GM08714 (cell line): ENCODE measurements around the gene IL22.
"Not testable (repeated sequence)": the region's sequence is repeated elsewhere in the genome, so short reads cannot be mapped to it uniquely, and the experiment has no call there.

Experiments
- H3K4me3 ChIP-seq: fragments of 200-500 bp; sonication (Bioruptor generic); 2 replicates; pipeline ENCODE4 v1.5.1; 2014; ENCODE audit warnings: mild to moderate bottlenecking, low read length, inconsistent platforms
- ZNF274 ChIP-seq: IDR thresholded peaks from 2 replicates; pipeline ENCODE4 v1.6.1; 2012; ENCODE audit warnings: mild to moderate bottlenecking, low read depth, low read length

IL22 gene

GRCh38 chr12:68227356-68227755, 26.0 kb downstream of the IL22 start:
- no peak for TF ChIP-seq ZNF274

GRCh38 chr12:68225576-68226476, 27.6 kb downstream of the IL22 start, which contains the start of gene IL26:
Gene IL26, minus strand, starts transcription at chr12:68225810. Its CDS starts 54 bp downstream, at chr12:68225756.
- no peak within 1 kb of the TSS for H3K4me3 ChIP-seq
- TF ChIP-seq ZNF274 = no peak

More at GRCh38 chr12:68227356-68227755, 26.0 kb downstream of the IL22 start:
- H3K4me3 ChIP-seq = no peak overlapping the region

DNA sequence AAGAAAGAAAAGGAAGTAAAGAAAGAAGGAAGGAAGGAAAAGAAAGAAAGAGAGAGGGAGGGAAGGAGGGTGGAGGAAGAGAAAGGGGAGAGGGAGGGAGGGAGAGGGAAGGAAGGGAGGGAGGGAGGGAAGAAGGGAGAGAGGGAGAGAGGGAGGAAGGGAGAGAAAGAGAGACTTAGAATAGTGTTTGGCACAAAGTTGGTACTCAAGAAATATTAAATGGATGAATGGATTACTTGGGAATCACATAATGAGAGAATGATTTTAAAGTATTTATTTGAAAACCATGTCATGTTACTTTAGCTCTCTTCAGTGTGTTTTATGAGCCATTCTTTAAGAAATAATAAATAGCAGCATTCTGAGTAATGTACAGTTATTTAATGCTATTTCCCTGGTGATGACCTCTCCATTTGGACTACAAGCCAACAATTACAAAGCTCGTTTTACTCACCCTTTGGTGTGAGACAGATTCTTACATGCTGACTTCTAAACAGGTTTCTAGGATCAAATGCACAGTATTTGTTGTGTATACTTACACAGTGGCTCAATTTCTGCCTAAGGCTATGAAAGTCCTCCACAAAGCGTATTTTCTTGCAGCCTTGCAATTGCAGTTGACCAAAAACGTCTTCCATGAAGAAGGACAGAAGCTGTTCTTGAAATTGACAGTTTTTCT, 28.7 kb downstream of the IL22 start:
- TF ChIP-seq ZNF274 = no peak
- H3K4me3 ChIP-seq = no peak overlapping the region

DNA sequence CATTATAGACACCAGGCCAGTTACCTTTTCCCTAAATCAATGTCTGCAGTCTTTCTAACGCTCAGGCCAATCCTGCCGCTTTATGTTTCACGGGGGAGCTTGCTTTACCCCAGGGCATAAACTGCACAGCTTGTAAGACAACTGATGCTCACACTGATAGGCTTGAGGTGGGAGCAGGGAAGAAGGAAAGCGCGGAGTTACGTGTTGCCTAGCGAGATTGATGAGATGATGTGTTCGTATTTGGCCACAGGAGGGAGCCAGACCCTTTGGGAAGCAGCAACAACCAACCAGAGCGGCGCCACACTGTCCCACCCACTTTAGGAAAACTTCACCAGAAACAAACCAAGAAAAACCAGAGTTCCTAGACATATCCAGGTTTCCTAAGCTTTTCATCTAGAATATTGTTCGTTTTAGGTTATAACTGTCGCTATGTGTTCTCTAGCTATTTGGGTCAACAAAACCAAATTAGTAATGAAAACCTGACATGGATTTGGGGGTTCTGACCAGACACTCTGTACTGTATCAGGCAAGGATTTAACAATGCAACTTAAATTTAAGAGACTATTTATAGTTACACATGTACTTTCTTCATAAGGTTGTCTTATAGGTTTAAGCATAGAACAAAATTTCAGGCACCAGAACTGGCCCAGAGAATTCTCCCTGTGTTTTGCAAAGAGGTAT, 30.2 kb downstream of the IL22 start:
- H3K4me3 ChIP-seq = no peak overlapping the region
- TF ChIP-seq ZNF274 = no peak

- no peak overlapping the region for H3K4me3 ChIP-seq
- TF ChIP-seq ZNF274 = no peak
Observed at GRCh38 chr12:68222326-68222725, 31.1 kb downstream of the IL22 start.

- no peak for TF ChIP-seq ZNF274
Observed at GRCh38 chr12:68221497-68221896, 31.9 kb downstream of the IL22 start.

DNA sequence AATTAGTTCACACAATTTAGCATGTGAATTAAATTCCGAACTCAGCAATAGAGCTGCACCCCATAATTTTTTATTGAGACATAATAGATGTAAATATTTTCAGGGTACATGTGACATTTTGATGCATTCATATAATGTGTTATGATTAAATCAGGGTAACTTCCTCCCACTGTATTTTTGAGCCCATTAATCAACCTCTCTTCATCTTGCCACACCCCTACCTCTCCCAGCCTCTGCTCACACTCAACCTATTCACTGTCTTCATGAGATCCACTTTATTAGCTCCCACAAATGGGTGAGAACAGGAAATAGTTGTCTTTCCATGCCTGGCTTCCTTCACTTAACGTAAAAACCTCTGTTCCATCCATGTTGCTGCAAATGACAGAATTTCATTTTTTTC, 42.5 kb downstream of the IL22 start:
- no peak overlapping the region for H3K4me3 ChIP-seq
- no peak for TF ChIP-seq ZNF274

More at GRCh38 chr12:68221497-68221896, 31.9 kb downstream of the IL22 start:
- no peak overlapping the region for H3K4me3 ChIP-seq

DNA sequence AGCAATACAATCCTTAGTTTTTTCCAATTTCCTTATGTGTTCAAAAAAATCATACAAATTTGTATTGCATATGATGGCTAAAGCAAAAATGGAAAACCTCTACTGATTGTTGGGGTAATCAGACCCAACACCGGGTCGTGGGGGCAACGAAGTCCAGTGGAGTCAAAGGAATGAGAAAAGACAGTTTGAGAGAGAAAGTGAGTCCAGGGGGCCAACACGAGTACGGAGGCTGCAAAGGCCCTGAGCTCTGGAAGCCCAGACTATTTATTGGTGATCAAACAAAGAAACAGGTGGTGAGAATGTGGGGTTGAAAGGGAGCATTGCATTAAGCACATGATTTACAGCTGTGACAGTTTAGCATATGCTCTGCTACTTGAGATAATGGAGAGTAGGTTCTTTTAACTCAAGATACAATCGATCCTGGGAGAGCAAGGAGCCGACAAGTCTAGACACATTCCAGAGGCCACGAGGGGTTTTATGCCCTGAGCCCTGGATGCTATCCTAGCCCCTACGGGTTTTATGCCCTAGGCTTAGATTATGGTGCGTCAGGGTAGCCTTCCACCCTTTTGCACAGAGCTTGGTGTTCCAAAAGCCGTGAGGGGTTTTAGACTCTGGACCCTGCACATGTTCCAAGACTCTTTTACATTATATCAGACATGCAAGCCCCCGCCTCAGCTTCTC, 44.2 kb downstream of the IL22 start:
- not testable (repeated sequence) for H3K4me3 ChIP-seq

- no peak overlapping the region for H3K4me3 ChIP-seq
- TF ChIP-seq ZNF274 = no peak
Observed at GRCh38 chr12:68207276-68207675, 46.1 kb downstream of the IL22 start.

DNA sequence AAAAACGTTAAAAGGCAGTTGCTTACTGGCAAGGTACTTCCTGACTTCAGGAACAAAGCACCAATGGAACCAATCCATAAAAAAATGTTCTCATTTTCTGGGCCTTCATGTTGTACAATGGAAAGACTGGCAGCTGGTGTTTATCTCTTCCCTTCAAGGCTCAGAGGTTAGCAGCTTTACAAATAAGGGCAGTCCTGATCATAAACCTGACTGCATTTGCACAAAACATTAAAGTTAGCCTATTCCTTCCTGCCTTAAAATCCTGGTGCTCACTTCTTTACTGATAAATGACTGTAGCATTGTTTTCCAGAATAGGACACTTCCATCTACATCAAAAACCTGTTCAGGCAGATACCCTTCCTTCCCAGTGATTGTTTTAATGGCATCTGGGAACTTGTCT, 47.0 kb downstream of the IL22 start:
- no peak overlapping the region for H3K4me3 ChIP-seq
- no peak for TF ChIP-seq ZNF274

DNA sequence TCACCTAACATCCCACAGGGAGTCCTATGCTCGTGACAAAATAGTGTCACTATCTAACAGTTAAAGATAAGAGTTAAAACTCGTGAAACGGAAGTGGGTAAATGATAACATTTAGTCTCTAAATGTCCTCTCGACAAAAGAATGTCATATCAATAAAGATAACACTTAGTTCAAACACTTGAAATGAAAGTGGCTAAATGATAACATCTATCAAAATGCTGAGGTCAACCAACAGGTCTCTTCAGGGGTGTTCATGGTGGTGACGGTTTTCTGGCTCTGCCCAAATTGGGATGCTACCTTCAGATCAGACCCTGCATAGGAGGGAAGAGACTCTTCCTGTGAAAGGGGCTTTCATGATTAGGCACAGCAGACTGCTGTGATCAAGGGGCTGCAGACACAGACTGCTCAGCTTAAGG, 49.9 kb downstream of the IL22 start:
- no peak for TF ChIP-seq ZNF274
- H3K4me3 ChIP-seq = no peak overlapping the region

GRCh38 chr12:68200854-68201253, 52.5 kb downstream of the IL22 start:
- no peak for TF ChIP-seq ZNF274
- no peak overlapping the region for H3K4me3 ChIP-seq

- no peak for TF ChIP-seq ZNF274
- no peak overlapping the region for H3K4me3 ChIP-seq
Observed at GRCh38 chr12:68199127-68199526, 54.3 kb downstream of the IL22 start.

- H3K4me3 ChIP-seq = no peak overlapping the region
- no peak for TF ChIP-seq ZNF274
Observed at GRCh38 chr12:68198507-68199086, 54.8 kb downstream of the IL22 start.
